Measurements from ENCODE around the gene NANS.
"Not testable (repeated sequence)": the region's sequence is repeated elsewhere in the genome, so short reads cannot be mapped to it uniquely, and the experiment has no call there.

NANS gene

GRCh38 chr9:98049288-98050072 lies 7.1 kb upstream of the NANS start:
- TF ChIP-seq ZNF274 (IDR thresholded peaks at IDR 0.05; ENCODE audit: low read depth, low read length), result no peak

GRCh38 chr9:98050351-98050750 lies 6.2 kb upstream of the NANS start:
- TF ChIP-seq ZNF274 (IDR thresholded peaks at IDR 0.05; ENCODE audit: low read depth, low read length), result no peak
- H3K4me3 ChIP-seq (ENCODE audit: low read length), result no peak overlapping the region

More at GRCh38 chr9:98049288-98050072, 7.1 kb upstream of the NANS start:
- no peak overlapping the region for H3K4me3 ChIP-seq (ENCODE audit: low read length)

DNA sequence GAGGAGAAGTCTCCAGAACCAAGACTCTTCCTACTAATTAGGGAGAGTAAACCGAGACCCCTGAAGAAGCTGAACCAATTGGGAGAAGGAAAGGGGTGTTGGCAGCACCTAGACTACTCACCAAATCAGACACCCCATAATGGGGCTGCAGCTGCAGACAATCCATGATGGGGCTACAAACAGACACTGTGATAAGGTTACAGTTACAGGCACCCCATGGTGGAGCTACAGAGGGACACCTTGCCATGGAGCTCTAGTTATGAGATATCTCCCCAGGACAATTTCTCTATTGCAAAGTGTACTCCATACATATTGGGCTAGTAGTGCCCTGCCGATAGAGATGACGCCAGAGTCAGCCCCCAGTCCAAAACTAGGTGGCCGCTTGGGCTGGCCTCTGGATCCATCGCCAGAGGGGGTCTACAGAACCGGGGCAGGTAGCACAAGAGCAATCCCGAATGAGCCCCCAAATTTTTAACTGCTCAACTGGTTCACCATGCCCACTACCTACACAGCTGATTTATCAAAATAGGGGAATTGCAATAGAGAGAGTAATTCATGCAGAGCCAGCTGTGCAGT lies 2.1 kb upstream of the NANS start:
- no peak overlapping the region for H3K4me3 ChIP-seq (ENCODE audit: low read length)
- no peak for TF ChIP-seq ZNF274 (IDR thresholded peaks at IDR 0.05; ENCODE audit: low read depth, low read length)

GRCh38 chr9:98057138-98057799 lies 737 bp downstream of the NANS start:
- H3K4me3 ChIP-seq (ENCODE audit: low read length), result peak overlapping the region; percentile 87
- TF ChIP-seq ZNF274 (IDR thresholded peaks at IDR 0.05; ENCODE audit: low read depth, low read length), result no peak

DNA sequence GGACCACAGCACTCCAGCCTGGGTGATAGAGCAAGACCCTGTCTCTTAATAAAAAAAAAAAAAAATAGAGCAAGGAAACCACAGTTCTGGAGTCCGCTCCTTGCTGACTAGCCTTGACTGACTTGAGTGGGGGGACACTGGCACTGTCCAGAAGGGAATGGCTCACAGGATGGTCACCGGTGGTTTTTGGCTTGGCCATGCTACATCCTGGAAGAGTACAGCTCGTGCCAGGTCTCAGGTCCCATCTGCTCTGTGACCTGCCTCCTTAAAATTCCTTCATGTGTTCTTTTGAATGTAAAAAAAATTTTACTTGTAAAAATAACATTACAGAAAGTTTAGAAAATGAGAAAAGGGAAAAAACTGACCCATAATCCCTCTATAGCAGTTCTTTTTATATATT lies 5.6 kb downstream of the NANS start:
- TF ChIP-seq ZNF274 (IDR thresholded peaks at IDR 0.05; ENCODE audit: low read depth, low read length), result no peak
- H3K4me3 ChIP-seq (ENCODE audit: low read length), result no peak overlapping the region

- no peak overlapping the region for H3K4me3 ChIP-seq (ENCODE audit: low read length)
- no peak for TF ChIP-seq ZNF274 (IDR thresholded peaks at IDR 0.05; ENCODE audit: low read depth, low read length)
Measured at GRCh38 chr9:98064623-98065392, 8.3 kb downstream of the NANS start.

- TF ChIP-seq ZNF274 (IDR thresholded peaks at IDR 0.05; ENCODE audit: low read depth, low read length), result no peak
- no peak overlapping the region for H3K4me3 ChIP-seq (ENCODE audit: low read length)
Measured at GRCh38 chr9:98066235-98066634, 9.7 kb downstream of the NANS start.

DNA sequence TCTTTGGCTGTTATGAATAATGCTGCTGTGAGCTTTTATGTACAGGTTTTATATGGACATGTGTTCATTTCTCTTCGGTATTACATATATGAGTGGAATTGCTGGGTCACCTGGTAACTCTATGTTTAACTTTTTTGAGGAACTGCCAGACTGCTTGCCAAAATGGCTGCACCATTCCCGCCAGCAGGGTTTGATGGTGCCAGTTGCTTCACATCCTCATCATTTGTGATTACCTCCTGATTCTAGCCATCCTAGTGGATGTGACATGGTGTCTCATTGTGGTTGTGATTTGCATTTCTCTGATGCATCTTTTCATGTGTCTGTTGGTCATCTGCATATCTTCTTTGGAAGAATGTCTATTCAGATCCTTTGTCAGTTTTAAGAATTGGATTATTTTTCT lies 10.7 kb downstream of the NANS start:
- TF ChIP-seq ZNF274 (IDR thresholded peaks at IDR 0.05; ENCODE audit: low read depth, low read length), result no peak
- no peak overlapping the region for H3K4me3 ChIP-seq (ENCODE audit: low read length)

DNA sequence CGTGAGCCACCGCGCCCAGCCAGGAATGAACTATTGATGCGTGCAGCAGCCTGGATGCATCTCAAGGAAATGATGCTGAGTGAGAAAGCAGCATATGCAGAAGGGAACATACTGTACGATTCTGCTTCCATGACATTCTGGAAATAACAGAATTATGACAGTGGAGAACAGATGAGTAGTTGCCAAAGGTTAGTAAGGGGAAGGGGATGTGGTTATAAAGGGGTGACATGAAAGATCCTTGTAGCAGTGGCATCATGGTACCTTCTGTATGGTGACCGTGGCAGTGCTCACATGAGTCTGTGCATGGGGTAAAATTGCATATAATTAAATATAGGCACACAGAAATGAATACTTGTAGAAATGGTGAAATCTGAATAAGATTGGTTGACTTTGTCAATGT lies 13.0 kb downstream of the NANS start:
- TF ChIP-seq ZNF274 (IDR thresholded peaks at IDR 0.05; ENCODE audit: low read depth, low read length), result no peak
- no peak overlapping the region for H3K4me3 ChIP-seq (ENCODE audit: low read length)

GRCh38 chr9:98070704-98071103 lies 14.2 kb downstream of the NANS start:
- H3K4me3 ChIP-seq (ENCODE audit: low read length), result no peak overlapping the region
- TF ChIP-seq ZNF274 (IDR thresholded peaks at IDR 0.05; ENCODE audit: low read depth, low read length), result no peak

- no peak overlapping the region for H3K4me3 ChIP-seq (ENCODE audit: low read length)
- no peak for TF ChIP-seq ZNF274 (IDR thresholded peaks at IDR 0.05; ENCODE audit: low read depth, low read length)
Measured at GRCh38 chr9:98071737-98072136, 15.2 kb downstream of the NANS start.

- H3K4me3 ChIP-seq (ENCODE audit: low read length), result no peak overlapping the region
- no peak for TF ChIP-seq ZNF274 (IDR thresholded peaks at IDR 0.05; ENCODE audit: low read depth, low read length)
Measured at GRCh38 chr9:98074115-98074990, 17.8 kb downstream of the NANS start.

- H3K4me3 ChIP-seq (ENCODE audit: low read length), result no peak overlapping the region
- no peak for TF ChIP-seq ZNF274 (IDR thresholded peaks at IDR 0.05; ENCODE audit: low read depth, low read length)
Measured at GRCh38 chr9:98075332-98075805, 18.8 kb downstream of the NANS start.

- not testable (repeated sequence) for H3K4me3 ChIP-seq (ENCODE audit: low read length)
Measured at GRCh38 chr9:98076514-98076890, 20.0 kb downstream of the NANS start.

Measured in GM08714 (cell line).